H9 (cell line): Measurements from ENCODE around the gene ETFRF1. TPM values are rescaled to one million over a fixed set of nuclear protein-coding genes. Genes with fewer than 3 reads are reported as not detected.

Experiments
- DNase-seq: peaks from one replicate; pipeline ENCODE4 v3.0.0-alpha.2; 2017
- H2AFZ ChIP-seq: one replicate; pipeline ENCODE4 v1.6.1; 2013; ENCODE audit warnings: mild to moderate bottlenecking, low read length, control low read depth, moderate library complexity
- H2AK5ac ChIP-seq: 2 replicates; pipeline ENCODE4 v1.6.1; 2013; ENCODE audit warnings: low read length, control low read depth, mixed read lengths; ENCODE audit not compliant: insufficient read length
- H2BK120ac ChIP-seq: one replicate; pipeline ENCODE4 v1.6.1; 2013; ENCODE audit warnings: low read depth, mild to moderate bottlenecking, low read length, control low read depth, inconsistent platforms; ENCODE audit not compliant: poor library complexity, severe bottlenecking
- H2BK12ac ChIP-seq: 2 replicates; pipeline ENCODE4 v1.6.1; 2013; ENCODE audit warnings: low read length, control low read depth, mixed read lengths, low read depth; ENCODE audit not compliant: insufficient read length
- H2BK15ac ChIP-seq: 2 replicates; pipeline ENCODE4 v1.6.1; 2013; ENCODE audit warnings: low read depth, low read length, control low read depth
- H2BK20ac ChIP-seq: one replicate; pipeline ENCODE4 v1.6.1; 2013; ENCODE audit warnings: low read depth, mild to moderate bottlenecking, low read length, control low read depth, inconsistent platforms; ENCODE audit not compliant: poor library complexity, severe bottlenecking
- H2BK5ac ChIP-seq: 2 replicates; pipeline ENCODE4 v1.6.1; 2013; ENCODE audit warnings: low read length, control low read depth, mixed read lengths; ENCODE audit not compliant: insufficient read length
- H3K14ac ChIP-seq: 2 replicates; pipeline ENCODE4 v1.6.1; 2013; ENCODE audit warnings: low read length, control low read depth; ENCODE audit not compliant: insufficient read depth
- H3K18ac ChIP-seq: 2 replicates; pipeline ENCODE4 v1.6.1; 2013; ENCODE audit warnings: low read depth, mild to moderate bottlenecking, mixed read lengths, low read length, control low read depth; ENCODE audit not compliant: insufficient read length
- H3K23ac ChIP-seq: 2 replicates; pipeline ENCODE4 v1.6.1; 2013; ENCODE audit warnings: low read length, control low read depth, mixed read lengths, low read depth; ENCODE audit not compliant: insufficient read length
- H3K23me2 ChIP-seq: 2 replicates; pipeline ENCODE4 v1.6.1; 2013; ENCODE audit warnings: low read depth, mild to moderate bottlenecking, mixed read lengths, low read length, control low read depth; ENCODE audit not compliant: insufficient read length, poor library complexity, severe bottlenecking
- H3K27ac ChIP-seq: 2 replicates; pipeline ENCODE4 v1.5.1; 2013; ENCODE audit warnings: low read length, control low read depth, mixed read lengths, low read depth; ENCODE audit not compliant: insufficient read length
- H3K27me3 ChIP-seq: 2 replicates; pipeline ENCODE4 v1.6.1; 2013; ENCODE audit warnings: low read length, control low read depth, inconsistent platforms; ENCODE audit not compliant: insufficient read depth
- H3K4ac ChIP-seq: 2 replicates; pipeline ENCODE4 v1.6.1; 2013; ENCODE audit warnings: low read depth, mild to moderate bottlenecking, control low read depth, inconsistent platforms, low read length, moderate library complexity
- H3K4me1 ChIP-seq: 2 replicates; pipeline ENCODE4 v1.6.1; 2013; ENCODE audit warnings: low read length, control low read depth, inconsistent platforms; ENCODE audit not compliant: insufficient read depth
- H3K4me2 ChIP-seq: 2 replicates; pipeline ENCODE4 v1.6.1; 2013; ENCODE audit warnings: low read length, control low read depth, mixed read lengths; ENCODE audit not compliant: insufficient read length, insufficient read depth
- H3K56ac ChIP-seq: 2 replicates; pipeline ENCODE4 v1.6.1; 2013; ENCODE audit warnings: low read depth, mild to moderate bottlenecking, mixed read lengths, low read length, control low read depth; ENCODE audit not compliant: insufficient read length
- H3K79me1 ChIP-seq: 2 replicates; pipeline ENCODE4 v1.6.1; 2013; ENCODE audit warnings: low read depth, mild to moderate bottlenecking, moderate library complexity, low read length, control low read depth, inconsistent platforms; ENCODE audit not compliant: insufficient read depth, poor library complexity, severe bottlenecking
- H3K79me2 ChIP-seq: 2 replicates; pipeline ENCODE4 v1.6.1; 2013; ENCODE audit warnings: low read length, control low read depth, inconsistent platforms; ENCODE audit not compliant: insufficient read depth
- H3K9ac ChIP-seq: 2 replicates; pipeline ENCODE4 v1.6.1; 2013; ENCODE audit warnings: low read length, control low read depth, mixed read lengths; ENCODE audit not compliant: insufficient read length; ENCODE audit errors: extremely low read depth
- H3K9me3 ChIP-seq: one replicate; pipeline ENCODE4 v1.6.1; 2013; ENCODE audit warnings: low read depth, low read length, inconsistent platforms; ENCODE audit not compliant: control insufficient read depth
- H3T11ph ChIP-seq: one replicate; pipeline ENCODE4 v1.6.1; 2013; ENCODE audit warnings: mild to moderate bottlenecking, low read length, control low read depth, inconsistent platforms
- H4K20me1 ChIP-seq: one replicate; pipeline ENCODE4 v1.6.1; 2013; ENCODE audit not compliant: control insufficient read depth, insufficient read length, insufficient read depth
- H4K5ac ChIP-seq: 2 replicates; pipeline ENCODE4 v1.6.1; 2013; ENCODE audit warnings: low read depth, mild to moderate bottlenecking, mixed read lengths, low read length, control low read depth; ENCODE audit not compliant: insufficient read length
- H4K8ac ChIP-seq: replicated peaks from 2 replicates; pipeline ENCODE4 v1.6.1; 2013; ENCODE audit warnings: low read length, control low read depth, mixed read lengths, low read depth; ENCODE audit not compliant: insufficient read length
- H4K91ac ChIP-seq: 2 replicates; pipeline ENCODE4 v1.6.1; 2013; ENCODE audit warnings: low read depth, mild to moderate bottlenecking, moderate library complexity, mixed read lengths, low read length, control low read depth; ENCODE audit not compliant: insufficient read length
- H3K27ac Mint-ChIP-seq, 3 experiments: 2 replicates in 2 of 3; 3 replicates in 1 of 3; pipeline ENCODE4 v1.8.0; 2020 to 2021; ENCODE audit warnings: mixed read lengths in 3 of 3, mild to moderate bottlenecking in 1 of 3, moderate library complexity in 1 of 3
- H3K27me3 Mint-ChIP-seq: 2 replicates; pipeline ENCODE4 v1.8.0; 2021; ENCODE audit warnings: low read depth, mild to moderate bottlenecking, moderate library complexity, mixed read lengths
- H3K36me3 Mint-ChIP-seq, 3 experiments: 2 replicates in 2 of 3; 3 replicates in 1 of 3; pipeline ENCODE4 v1.8.0; 2020 to 2021; ENCODE audit warnings: low read depth in 3 of 3, mixed read lengths in 3 of 3; ENCODE audit not compliant: insufficient read depth in 1 of 3
- H3K4me1 Mint-ChIP-seq, 2 experiments: 2 replicates each; pipeline ENCODE4 v1.8.0; 2020; ENCODE audit warnings: mixed read lengths in 2 of 2
- H3K4me3 Mint-ChIP-seq, 2 experiments: 2 replicates in 1 of 2; 3 replicates in 1 of 2; pipeline ENCODE4 v1.8.0; 2020 to 2021; ENCODE audit warnings: mild to moderate bottlenecking in 2 of 2, mixed read lengths in 2 of 2, moderate library complexity in 1 of 2
- H3K9me3 Mint-ChIP-seq, 2 experiments: 2 replicates in 1 of 2; 3 replicates in 1 of 2; pipeline ENCODE4 v1.8.0; 2020; ENCODE audit warnings: mild to moderate bottlenecking in 2 of 2, mixed read lengths in 2 of 2, moderate library complexity in 1 of 2
- WGBS: extraction: QIAGEN DNeasy Blood & Tissue Kit; methylation state at CpG from one replicate; pipeline ENCODE4 v1.1.7; 2013; ENCODE audit warnings: missing lambda C conversion rate, low lambda C conversion rate, mixed read lengths; ENCODE audit not compliant: insufficient read length; ENCODE audit errors: extremely low coverage; 5-methylcytosine and 5-hydroxymethylcytosine counted together
- total RNA-seq: library from RNA; stranded (reverse); gene quantifications from 2 replicates; pipeline ENCODE4 v1.2.1, GENCODE V29; 2021
- TF ChIP-seq, protein P1 (sequence below): fragments of 200-600 bp; sonication (generic); conservative IDR thresholded peaks from 3 replicates; pipeline ENCODE4 v1.8.0; 2021; ENCODE audit warnings: antibody characterized with exemption, mild to moderate bottlenecking

ETFRF1 gene
- total RNA-seq, 1 experiment from 2014 or later = 7.6 TPM

DNA sequence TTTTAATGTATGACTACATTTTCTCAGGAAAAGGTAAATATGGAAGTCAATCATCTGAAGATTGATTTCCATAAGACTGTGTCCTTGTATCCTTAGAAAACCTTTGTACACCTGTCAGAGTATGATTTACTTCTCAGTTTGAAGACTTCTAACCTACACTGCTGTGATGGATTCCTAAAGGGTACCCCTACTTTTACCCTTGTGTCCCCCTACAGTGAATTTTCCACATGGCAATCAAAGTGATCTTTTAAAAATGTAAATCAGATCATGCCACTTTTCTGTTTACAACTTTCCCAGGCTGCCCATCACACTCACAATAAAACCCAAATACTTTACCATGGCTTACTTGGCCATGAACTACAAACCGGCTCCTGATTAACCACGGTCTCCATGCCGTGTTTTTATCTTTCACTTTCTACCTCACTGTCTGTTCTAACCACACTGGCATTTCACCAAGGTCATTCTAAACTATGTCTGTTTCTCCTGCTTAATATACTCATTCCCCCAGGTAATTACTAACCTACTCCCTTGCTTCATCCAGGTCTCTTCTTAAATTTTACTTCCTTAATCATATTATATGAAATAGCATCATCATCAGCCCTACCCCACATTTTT, 8.1 kb upstream of the ETFRF1 start:
- H2BK5ac ChIP-seq = no peak overlapping the region
- no peak overlapping the region for H3K18ac ChIP-seq
- Mint-ChIP-seq H3K4me3 (no peak overlapping the region), H3K4me1 (no peaks in the 10 kb centered on the region), H3K27ac (no peak overlapping the region), H3K27me3 (no peaks in the 10 kb centered on the region; the same call in 1 of the 2 replicates), H3K36me3 (no peaks in the 10 kb centered on the region), H3K9me3 (no peaks in the 10 kb centered on the region)
- no peaks in the 10 kb centered on the region for H3K4me1 ChIP-seq
- no peak overlapping the region for H2BK15ac ChIP-seq
- no peak overlapping the region for H3K14ac ChIP-seq
- H3K79me2 ChIP-seq = no peaks in the 10 kb centered on the region
- no peaks in the 10 kb centered on the region for H3K79me1 ChIP-seq
- no peak overlapping the region for H3K23ac ChIP-seq
- H3K27ac ChIP-seq = no peak overlapping the region
- H2AFZ ChIP-seq = no peak overlapping the region
- H3K56ac ChIP-seq = no peak overlapping the region
- no peak overlapping the region for H2BK120ac ChIP-seq
- no peaks in the 10 kb centered on the region for H3K23me2 ChIP-seq
- DNase-seq = no peak
- H3K4ac ChIP-seq = no peak overlapping the region
- H3K9me3 ChIP-seq = no peaks in the 10 kb centered on the region
- H3K9ac ChIP-seq = no peak overlapping the region
- no peak overlapping the region for H3T11ph ChIP-seq
- TF ChIP-seq, protein P1, sequence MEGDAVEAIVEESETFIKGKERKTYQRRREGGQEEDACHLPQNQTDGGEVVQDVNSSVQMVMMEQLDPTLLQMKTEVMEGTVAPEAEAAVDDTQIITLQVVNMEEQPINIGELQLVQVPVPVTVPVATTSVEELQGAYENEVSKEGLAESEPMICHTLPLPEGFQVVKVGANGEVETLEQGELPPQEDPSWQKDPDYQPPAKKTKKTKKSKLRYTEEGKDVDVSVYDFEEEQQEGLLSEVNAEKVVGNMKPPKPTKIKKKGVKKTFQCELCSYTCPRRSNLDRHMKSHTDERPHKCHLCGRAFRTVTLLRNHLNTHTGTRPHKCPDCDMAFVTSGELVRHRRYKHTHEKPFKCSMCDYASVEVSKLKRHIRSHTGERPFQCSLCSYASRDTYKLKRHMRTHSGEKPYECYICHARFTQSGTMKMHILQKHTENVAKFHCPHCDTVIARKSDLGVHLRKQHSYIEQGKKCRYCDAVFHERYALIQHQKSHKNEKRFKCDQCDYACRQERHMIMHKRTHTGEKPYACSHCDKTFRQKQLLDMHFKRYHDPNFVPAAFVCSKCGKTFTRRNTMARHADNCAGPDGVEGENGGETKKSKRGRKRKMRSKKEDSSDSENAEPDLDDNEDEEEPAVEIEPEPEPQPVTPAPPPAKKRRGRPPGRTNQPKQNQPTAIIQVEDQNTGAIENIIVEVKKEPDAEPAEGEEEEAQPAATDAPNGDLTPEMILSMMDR = no peak
- no peak overlapping the region for H2AK5ac ChIP-seq
- H4K91ac ChIP-seq = no peak overlapping the region
- no peak overlapping the region for H2BK12ac ChIP-seq
- H3K4me2 ChIP-seq = no peak overlapping the region
- no CpG with 5 or more reads among the region's 3 CpGs for WGBS
- H4K5ac ChIP-seq = no peak overlapping the region
- H3K27me3 ChIP-seq = no peaks in the 10 kb centered on the region
- no peak overlapping the region for H4K8ac ChIP-seq
- H2BK20ac ChIP-seq = no peak overlapping the region
- H4K20me1 ChIP-seq = no peaks in the 10 kb centered on the region
